HL-60/S4 treated with retinoic acid at 250 ng/mL for 4 days and 3 days (cell line): ENCODE data around the gene MBD4.

Source experiments
- in situ Hi-C: fragments of 300-500 bp; cut with MboI; formaldehyde crosslinking; loops from 2 replicates; pipeline ENCODE4 v1.7.0; 2022; ENCODE audit warnings: low sequenced_read_pairs

The MBD4 gene

DNA sequence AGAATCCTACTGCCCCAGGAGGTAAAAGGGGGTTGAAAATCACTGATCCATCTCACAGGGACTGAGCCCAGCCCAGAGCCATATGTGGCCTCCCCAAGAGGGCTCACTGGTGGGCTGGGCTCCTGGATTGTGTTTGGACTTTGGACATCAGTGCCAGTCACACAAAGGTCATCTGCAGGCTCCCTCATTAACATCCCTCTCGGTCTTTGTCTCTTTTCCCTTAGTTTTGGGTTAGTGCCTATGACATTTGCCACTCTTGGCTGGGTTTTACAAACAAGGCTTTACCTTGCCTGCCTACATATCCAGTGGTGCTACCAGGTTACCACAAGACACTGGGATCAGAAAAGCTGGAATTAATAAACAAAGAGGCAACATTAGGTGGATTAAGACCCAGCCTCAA, 28.2 kb upstream of the MBD4 start:
- in situ Hi-C loops, result no loop called here

DNA sequence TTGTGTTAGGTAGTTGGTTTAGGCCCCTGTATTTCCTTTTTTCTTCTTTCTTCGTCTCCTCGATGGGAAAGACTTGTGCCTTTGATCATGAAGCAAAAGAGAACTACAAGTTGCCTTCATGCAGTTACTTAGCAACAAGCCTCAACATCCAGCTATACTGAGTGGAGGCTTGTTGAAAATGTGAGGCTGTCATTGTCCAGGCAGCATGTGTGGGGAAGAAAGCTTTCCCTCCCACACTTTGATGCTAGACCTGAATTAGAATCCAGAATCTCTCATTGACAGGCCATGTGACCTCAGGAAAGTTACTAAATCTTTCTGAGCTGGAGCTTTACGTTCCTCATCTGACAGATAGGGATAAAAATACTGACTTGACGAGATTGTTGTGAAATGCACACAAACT, 24.0 kb upstream of the MBD4 start:
- in situ Hi-C loops, result no loop called here

DNA sequence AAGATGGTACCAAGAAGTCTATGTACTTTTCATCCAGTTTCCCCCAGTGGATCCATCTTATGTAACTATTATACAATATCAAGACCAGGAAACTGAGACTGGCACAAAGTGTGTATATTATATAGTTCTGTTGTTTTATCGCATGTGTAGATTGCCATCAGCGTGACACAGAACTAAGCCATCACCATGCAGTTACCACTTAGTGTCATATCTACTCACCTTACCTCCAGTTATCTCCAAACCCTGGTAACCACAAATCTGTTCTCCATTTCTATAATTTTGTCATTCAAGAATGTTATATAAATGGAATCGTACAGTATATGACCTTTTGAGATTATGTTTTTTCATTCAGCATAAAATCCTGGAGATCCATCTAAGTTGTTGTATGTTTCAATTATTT, 23.3 kb upstream of the MBD4 start:
- in situ Hi-C loops, result no loop called here

- in situ Hi-C loops, result no loop called here
Measured at GRCh38 chr3:129462361-129462968, 22.7 kb upstream of the MBD4 start.

- in situ Hi-C loops, result no loop called here
Measured at GRCh38 chr3:129461461-129462146, 21.9 kb upstream of the MBD4 start.

GRCh38 chr3:129461022-129461421, 21.3 kb upstream of the MBD4 start:
- in situ Hi-C loops, result no loop called here

- in situ Hi-C loops, result no loop called here
Measured at GRCh38 chr3:129460572-129460971, 20.8 kb upstream of the MBD4 start.

- in situ Hi-C loops, result no loop called here
Measured at GRCh38 chr3:129460155-129460554, 20.4 kb upstream of the MBD4 start.

DNA sequence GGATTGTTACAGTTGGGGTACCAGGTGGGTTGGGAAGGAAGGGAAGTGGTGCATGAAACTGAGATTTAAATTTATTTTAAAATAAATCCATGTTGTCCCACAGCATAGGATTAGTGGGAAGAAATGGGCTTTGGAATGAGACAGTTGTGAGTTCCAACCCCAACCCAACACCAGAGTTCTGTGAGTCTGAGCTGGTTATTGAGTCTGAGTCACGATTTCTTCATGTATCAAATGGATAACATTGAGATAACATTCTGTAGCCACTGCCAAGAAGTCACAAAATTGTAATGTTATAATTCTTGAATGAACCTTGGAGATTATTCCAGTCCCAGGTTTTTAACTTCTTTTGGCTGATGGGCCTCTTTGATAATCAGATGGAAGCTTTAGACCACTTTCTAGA, 14.0 kb upstream of the MBD4 start:
- in situ Hi-C loops, result no loop called here

- in situ Hi-C loops, result no loop called here
Measured at GRCh38 chr3:129449279-129450115, 9.7 kb upstream of the MBD4 start.

- in situ Hi-C loops, result no loop called here
Measured at GRCh38 chr3:129448186-129448895, 8.6 kb upstream of the MBD4 start.

DNA sequence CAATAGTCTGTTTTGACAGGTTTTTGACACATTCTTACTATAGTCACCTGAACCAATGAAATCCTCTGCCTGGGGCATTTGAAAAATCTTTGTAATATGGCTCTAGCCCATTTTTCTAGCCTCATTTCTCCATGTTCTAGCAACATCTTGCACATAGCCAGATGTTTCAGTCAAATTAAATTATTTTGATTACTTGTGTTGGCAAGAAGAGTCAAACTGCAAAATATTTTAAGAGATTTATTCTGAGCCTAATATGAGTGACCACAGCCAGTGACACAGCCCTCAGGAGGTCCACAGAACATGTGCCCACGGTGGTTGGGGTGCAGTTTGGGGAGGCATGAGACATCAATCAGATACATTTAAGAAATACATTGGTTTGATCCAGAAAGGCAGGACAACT, 7.2 kb upstream of the MBD4 start:
- in situ Hi-C loops, result no loop called here

DNA sequence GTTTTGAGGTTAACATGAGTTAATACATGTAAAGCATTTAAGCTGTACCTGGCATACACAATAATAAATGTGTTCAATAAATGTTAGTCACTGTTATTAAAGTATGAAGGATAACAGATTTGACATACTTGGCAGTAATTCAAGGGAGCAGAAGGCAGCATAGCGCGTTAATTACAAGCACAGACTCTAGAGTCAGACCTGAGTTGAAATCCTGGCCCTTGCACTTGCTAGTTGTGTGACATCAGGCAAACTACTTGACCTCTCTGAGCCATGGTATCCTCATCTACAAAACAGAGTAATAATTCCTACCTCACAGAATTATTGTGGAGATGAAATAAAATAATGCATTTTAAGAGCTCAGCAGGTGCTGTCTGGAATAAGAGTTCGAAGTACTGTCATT, 5.7 kb upstream of the MBD4 start:
- in situ Hi-C loops, result no loop called here

- in situ Hi-C loops, result no loop called here
Measured at GRCh38 chr3:129442947-129443346, 3.2 kb upstream of the MBD4 start.

DNA sequence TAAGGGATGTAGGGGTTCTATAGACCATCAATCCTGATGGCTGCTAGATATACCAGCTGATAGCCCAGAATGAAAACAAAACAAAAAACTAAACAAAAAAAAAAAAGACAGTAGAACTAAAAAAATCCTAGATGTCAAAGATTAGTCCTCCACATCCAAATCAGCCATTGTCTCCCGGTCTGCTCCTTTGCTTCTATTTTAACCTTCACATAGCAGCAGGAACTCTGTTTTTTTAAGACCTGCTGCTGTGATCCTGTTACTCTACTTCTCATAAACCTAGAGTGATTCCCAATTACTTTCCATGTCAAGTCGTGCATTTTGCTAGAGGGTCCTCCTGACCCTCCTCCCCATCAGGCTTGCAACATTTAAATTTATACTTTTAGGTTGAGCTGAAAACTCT, 2.7 kb upstream of the MBD4 start:
- in situ Hi-C loops, result no loop called here

- in situ Hi-C loops, result no loop called here
Measured at GRCh38 chr3:129441782-129442181, 2.0 kb upstream of the MBD4 start.

- in situ Hi-C loops, result no loop called here
Measured at GRCh38 chr3:129441215-129441614, 1.5 kb upstream of the MBD4 start.

- in situ Hi-C loops, result no loop called here
Measured at GRCh38 chr3:129440618-129441190, 956 bp upstream of the MBD4 start.

DNA sequence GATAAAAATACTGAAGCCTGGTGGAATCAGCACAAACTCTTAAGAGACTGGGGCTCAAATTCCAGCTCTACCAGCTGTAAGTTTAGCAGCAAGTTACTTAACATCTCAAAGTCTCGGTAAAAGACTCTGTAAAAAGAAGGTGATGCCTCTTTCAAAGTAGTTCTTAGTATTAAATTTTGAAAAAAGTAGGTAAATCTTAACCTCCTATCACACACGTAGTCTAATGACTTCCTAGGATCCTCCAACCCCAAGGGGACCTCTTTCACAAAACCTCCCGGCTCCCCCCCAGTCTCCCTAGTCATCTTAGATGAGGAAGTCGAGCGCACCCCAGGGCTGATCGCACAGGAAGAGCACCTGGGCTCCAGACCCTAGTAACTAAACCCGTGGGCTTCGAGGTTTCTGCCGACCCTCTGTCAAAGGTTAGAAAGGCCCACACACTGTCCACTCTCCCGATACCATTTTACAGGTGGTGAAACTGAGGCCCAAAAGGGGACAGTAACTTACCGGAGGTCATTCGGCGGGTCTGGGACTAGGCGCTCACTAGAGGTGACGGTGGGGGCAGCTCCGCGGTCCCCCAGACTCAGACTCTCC, 427 bp downstream of the MBD4 start:
- in situ Hi-C loops, result no loop called here

DNA sequence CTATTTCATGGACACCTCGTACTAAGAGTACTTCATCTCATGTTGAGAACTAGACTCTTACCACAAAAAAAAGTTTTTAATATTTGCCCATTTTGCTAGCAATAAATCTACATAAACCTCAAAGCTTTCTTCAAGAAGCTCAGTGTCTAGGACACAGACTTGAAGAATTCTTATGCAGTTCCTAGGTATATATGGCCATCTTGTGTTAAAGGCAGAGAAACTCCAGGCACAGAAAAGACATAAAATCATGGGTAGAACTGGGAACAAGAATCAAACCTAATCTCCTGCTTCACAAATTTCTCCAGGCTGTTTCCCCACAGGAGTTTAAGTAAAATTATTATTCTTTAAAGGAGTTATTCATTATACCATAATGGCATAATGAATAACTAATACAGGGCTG, 4.4 kb downstream of the MBD4 start:
- in situ Hi-C loops, result no loop called here

GRCh38 chr3:129434140-129434539, 5.6 kb downstream of the MBD4 start:
- in situ Hi-C loops, result no loop called here
